Head of caudate nucleus (tissue), 42 donors: ENCODE results near the gene DRD4.
"Not testable (repeated sequence)": the region's sequence is repeated elsewhere in the genome, so short reads cannot be mapped to it uniquely, and the experiment has no call there.

Experiments
- DNase-seq, 42 donors: peaks; one replicate each; pipeline versions ENCODE4 v3.0.0 to v3.0.0-alpha.2; 2020 to 2021; ENCODE audit warnings: mixed read lengths in 7 of 42
- intact Hi-C: fragments of 100-400 bp; cut with DNase I; formaldehyde crosslinking; loops from one replicate; pipeline ENCODE4 v1.15.0; 2022

DRD4 gene

DNA sequence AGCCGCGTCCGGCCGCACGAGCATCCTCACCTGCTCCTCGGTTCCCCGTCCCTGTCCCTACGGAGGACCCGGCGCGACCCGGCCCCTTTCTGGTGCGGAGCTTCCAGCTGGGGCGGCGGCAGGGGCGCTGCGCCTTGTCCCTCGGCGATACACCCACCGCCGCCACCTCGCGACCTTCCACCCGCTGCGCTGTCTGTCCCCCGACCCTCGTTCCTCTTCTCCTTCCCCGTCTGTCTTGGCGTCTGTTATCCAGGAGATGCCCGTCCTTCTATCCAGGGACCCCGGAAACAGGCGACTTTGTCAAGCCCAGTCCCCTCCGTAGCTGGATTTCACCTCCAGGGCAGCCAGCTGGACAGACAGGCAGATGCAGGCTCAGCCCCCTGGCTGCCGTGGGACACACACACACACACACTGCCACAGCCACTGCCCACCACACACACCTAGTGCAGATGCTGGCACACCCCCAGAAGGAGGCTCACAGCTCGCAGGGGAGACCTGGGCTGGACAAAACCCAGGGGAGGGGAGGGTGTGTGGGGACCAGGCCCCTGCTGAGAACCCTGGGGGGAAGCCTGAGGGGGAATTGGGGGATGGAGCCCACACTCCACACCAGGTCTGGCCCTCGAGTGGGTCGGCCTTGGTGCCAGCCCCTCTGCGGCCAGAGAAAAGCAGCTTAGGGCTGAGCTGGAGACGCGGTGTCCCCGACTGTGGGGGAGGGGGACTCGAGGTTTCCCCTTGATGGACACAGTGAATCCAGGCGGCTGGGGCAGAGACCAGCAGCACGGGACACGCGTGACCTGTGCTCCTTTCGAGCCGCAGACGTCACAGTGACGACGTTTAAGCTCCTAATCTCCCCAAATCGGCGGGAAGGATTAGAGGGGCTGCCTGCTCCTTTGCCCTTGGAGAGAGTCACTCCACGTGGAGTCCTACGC lies 788 bp downstream of the DRD4 start:
- intact Hi-C loops, result no loop called here
- DNase-seq, result no peak

DNA sequence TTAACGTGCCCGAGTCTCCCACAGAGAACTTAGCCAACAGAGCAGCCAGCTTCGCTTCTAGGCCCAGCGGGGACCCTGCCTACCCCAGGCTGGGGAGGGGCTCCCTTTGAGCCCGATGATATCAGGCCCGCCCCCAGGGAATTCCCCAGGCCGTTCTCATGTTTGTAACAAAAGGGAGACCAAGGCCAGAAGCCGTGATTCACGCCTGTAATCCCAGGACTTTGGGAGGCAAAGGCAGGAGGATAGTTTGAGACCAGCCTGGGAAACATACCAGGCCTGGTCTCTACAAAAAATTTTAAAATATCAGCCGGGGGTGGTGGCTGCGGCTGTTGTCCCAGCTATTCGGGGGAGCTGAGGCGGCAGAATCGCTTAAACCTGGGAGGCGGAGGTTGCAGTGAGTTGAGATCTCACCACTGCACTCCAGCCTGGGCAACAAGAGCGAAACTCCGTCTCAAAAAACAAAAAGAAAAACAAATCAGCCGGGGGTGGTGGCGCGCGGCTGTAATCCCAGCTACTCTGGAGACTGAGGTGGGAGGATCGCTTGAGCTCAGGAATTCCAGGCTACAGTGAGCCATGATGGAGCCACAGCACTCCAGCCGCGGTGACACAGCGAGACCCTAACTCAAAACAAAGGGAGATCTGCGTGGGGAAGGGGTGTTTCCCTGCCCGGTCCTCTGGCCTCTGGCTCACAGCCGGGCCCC lies 1.7 kb downstream of the DRD4 start:
- no peak for DNase-seq
- intact Hi-C loops, result no loop called here

GRCh38 chr11:639332-639955 lies 2.4 kb downstream of the DRD4 start:
- no peak for DNase-seq
- intact Hi-C loops, result no loop called here

GRCh38 chr11:640021-640706 lies 3.1 kb downstream of the DRD4 start:
- DNase-seq, result no peak

DNA sequence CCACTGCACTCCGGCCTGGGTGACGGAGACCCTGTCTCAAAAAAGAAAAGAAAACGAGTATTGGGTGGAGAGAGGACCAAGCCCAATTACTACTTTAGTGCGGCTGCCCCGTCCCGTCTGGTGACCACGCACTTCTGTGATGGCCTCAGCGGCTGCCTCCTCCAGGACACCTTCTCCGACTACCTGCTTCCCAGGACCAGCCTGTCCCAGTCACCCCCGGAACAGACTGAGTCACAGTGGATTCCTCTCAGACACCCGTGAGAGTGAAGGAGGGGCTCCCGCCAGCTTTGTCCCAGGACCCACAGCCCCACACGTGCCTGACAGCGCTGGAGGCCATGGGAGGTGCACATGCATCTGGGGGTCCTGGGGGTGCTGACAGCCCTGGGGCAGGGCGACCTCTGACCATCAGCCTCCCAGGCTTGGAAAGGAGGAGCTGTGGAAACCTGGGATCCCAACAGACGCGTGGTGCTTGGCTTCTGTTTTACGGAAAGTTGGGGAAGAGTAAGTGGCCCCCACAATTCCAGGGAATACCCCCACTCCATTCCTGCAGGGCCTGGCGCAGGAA lies 4.8 kb downstream of the DRD4 start:
- intact Hi-C loops, result no loop called here
- DNase-seq, result no peak

More at GRCh38 chr11:640021-640706, 3.1 kb downstream of the DRD4 start:
- intact Hi-C loops, result no loop called here

GRCh38 chr11:643366-643765 lies 6.3 kb downstream of the DRD4 start:
- DNase-seq, result no peak
- intact Hi-C loops, result no loop called here

- intact Hi-C loops, result no loop called here
Measured at GRCh38 chr11:643849-644738, 7.0 kb downstream of the DRD4 start.

DNA sequence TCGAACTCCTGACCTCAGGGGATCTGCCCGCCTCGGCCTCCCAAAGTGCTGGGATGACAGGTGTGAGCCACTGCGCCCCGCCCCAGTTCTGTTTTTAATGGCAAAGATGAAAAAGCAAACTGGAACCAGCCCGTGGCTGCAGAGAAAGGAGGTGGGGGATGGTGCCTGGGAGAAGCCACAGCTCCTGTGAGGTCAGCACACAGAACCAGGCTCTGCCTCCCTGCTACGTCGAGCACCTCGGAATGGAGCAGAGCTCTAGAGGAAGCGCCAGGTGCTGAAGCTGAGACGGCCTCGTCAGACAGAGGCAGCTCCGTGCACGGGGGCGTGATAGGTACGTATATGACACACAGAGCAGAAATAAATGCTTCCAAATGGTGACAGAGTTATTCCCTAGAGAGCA lies 8.5 kb downstream of the DRD4 start:
- intact Hi-C loops, result no loop called here
- peak; percentile 42 to 96 (median 78) for DNase-seq

More at GRCh38 chr11:643849-644738, 7.0 kb downstream of the DRD4 start:
- DNase-seq, result no peak

- intact Hi-C loops, result no loop called here
- DNase-seq, result no peak
Measured at GRCh38 chr11:646214-646613, 9.1 kb downstream of the DRD4 start.

GRCh38 chr11:647672-648158 lies 10.6 kb downstream of the DRD4 start:
- intact Hi-C loops, result not testable (repeated sequence)
- peak in 8 of 42 donors; percentile 19 to 55 (median 44) for DNase-seq

DNA sequence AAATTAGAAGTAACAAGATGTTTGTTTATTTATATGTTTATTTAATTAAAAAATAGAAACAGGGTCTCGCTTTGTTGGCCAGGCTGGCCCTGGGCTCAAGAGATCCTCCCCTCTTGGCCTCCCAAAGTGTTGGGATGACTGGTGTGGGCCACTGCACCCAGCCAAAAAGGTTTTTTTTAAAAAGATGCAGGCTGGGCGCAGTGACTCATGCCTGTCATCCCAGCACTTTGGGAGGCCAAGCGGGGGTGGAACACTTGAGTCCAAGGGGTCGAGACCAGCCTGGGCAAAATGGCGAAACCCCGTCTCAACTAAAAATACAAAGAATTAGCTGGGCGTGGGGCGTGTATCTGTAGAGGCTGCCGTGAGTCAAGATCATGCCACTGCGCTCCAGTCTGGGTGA lies 13.4 kb downstream of the DRD4 start:
- DNase-seq, result no peak
- intact Hi-C loops, result no loop called here

DNA sequence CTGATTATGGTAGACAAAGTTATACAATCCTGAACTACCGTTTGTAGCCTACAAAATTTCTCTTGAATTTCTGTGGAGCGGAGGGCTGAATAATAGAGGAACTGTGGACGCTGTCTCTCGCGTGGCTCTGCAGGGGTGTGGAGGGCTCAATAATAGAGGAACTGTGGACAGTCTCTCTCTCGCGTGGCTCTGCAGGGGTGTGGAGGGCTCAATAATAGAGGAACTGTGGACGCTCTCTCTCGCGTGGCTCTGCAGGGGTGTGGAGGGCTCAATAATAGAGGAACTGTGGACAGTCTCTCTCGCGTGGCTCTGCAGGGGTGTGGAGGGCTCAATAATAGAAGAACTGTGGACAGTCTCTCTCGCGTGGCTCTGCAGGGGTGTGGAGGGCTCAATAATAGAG lies 16.1 kb downstream of the DRD4 start:
- DNase-seq, intact Hi-C loops: not testable (repeated sequence)

- intact Hi-C loops, result no loop called here
- DNase-seq, result no peak
Measured at GRCh38 chr11:653837-654236, 16.8 kb downstream of the DRD4 start.

DNA sequence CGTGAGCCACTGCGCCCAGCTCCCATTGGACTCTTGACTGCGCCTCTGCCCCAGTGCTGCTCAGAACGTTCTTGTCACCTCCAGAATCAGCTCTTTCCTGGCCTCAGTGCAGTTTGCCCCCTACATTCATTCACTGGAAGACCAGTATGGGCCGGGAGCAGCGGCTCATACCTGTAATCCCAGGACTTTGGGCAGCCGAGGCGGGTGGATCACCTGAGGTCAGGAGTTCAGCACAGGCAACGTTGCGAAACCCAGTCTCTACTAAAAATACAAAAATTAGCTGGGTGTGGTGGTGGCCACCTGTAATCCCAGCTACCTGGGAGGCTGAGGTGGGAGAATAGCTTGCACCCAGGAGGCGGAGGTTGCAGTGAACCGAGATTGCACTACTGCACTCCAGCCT lies 17.4 kb downstream of the DRD4 start:
- intact Hi-C loops, DNase-seq: not testable (repeated sequence)

- no peak for DNase-seq
- intact Hi-C loops, result no loop called here
Measured at GRCh38 chr11:655036-655726, 18.1 kb downstream of the DRD4 start.

DNA sequence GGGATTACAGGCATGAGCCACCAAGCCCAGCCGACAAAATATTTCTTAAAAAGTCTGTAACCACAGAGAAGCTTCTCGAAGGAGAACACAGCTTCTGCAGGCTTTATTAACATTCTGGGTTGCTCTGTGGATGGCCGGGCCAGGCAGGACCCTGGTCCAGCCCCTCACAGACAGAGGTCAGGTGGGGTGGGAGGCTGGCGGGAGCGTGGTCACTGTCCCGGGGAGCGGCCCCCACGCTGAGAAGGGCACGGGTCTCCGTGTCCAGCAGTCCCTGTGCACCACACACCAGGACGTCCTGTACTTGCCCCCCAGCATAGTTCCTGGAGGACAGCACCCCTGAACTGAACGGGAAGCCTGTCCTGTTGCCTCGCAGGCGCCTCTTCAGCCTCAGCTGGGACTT lies 19.4 kb downstream of the DRD4 start:
- intact Hi-C loops, result no loop called here
- no peak for DNase-seq

- intact Hi-C loops, result no loop called here
- DNase-seq, result no peak
Measured at GRCh38 chr11:656866-657265, 19.8 kb downstream of the DRD4 start.
